Peyer's patch (tissue), 4 donors: ENCODE results near the gene TMEM170A.

ENCODE experiments used
- POLR2A ChIP-seq, 2 donors: fragments of 450-650 bp; IDR thresholded peaks; one replicate each; pipeline ENCODE4 v1.5.1; 2017; ENCODE audit warnings: antibody characterized with exemption in 2 of 2, mild to moderate bottlenecking in 2 of 2, moderate library complexity in 2 of 2
- TF ChIP-seq, protein P1 (sequence below), 6 experiments: fragments of 450-650 bp in 4 of 6; fragments of 200-600 bp in 2 of 6; sonication (generic) in 1 of 6; IDR thresholded peaks; one replicate each; pipeline ENCODE4 v1.5.1; 2017 to 2019; ENCODE audit warnings: antibody characterized with exemption in 6 of 6, mild to moderate bottlenecking in 3 of 6, moderate library complexity in 1 of 6

DNA sequence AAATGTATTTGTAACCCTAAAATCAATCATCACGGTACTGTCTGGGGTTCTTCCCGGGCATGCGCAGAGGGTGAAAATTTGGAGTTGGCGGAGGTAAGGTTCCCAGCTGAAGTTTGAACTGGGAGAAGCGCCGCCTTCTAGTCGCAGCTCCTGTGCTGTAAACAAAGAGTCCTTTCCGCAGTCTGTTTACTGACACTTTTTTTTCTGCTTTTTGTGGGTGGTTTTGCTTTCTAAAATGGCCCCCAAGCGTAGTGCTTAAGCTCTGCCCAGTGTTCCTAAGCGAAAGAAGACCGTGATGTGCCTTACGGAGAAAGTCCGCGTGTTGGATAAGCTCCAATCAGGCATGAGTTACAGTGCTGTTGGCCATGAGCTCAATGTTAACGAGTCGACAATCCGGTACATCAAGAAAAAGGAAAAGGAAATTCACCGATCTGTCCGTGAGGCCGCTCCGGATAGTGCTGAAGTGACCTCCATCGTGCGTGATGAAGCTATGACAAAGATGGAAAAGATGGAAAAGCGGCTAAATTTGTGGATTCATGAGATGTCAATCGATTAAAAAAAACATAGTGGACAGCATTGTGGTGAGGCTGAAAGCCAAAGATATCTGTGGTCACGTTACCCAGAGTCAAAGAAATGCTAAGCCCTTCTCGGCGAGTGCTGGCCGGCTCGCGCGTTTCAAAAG lies 30.6 kb downstream of the TMEM170A start:
- TF ChIP-seq, protein P1, sequence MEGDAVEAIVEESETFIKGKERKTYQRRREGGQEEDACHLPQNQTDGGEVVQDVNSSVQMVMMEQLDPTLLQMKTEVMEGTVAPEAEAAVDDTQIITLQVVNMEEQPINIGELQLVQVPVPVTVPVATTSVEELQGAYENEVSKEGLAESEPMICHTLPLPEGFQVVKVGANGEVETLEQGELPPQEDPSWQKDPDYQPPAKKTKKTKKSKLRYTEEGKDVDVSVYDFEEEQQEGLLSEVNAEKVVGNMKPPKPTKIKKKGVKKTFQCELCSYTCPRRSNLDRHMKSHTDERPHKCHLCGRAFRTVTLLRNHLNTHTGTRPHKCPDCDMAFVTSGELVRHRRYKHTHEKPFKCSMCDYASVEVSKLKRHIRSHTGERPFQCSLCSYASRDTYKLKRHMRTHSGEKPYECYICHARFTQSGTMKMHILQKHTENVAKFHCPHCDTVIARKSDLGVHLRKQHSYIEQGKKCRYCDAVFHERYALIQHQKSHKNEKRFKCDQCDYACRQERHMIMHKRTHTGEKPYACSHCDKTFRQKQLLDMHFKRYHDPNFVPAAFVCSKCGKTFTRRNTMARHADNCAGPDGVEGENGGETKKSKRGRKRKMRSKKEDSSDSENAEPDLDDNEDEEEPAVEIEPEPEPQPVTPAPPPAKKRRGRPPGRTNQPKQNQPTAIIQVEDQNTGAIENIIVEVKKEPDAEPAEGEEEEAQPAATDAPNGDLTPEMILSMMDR (IDR thresholded peaks at IDR 0.05) = peak in 2 of 6 experiments; percentile 2 to 22
- peak in 1 of 2 donors; percentile 17 for TF ChIP-seq POLR2A (IDR thresholded peaks at IDR 0.05)
